Jurkat, Clone E6-1 (cell line): ENCODE measurements around the gene INSRR.
A peak's percentile ranks its signal among the peaks of the same experiment; 100 is the strongest.

Experiments used
- DNase-seq: peaks from one replicate; pipeline ENCODE4 v3.0.0-alpha.2; 2011; ENCODE audit warnings: low read depth, low spot score
- H3K4me3 ChIP-seq: 2 replicates; pipeline ENCODE4 v1.5.1; 2011; ENCODE audit warnings: mild to moderate bottlenecking, low read length, control low read depth, moderate library complexity

INSRR gene

DNA sequence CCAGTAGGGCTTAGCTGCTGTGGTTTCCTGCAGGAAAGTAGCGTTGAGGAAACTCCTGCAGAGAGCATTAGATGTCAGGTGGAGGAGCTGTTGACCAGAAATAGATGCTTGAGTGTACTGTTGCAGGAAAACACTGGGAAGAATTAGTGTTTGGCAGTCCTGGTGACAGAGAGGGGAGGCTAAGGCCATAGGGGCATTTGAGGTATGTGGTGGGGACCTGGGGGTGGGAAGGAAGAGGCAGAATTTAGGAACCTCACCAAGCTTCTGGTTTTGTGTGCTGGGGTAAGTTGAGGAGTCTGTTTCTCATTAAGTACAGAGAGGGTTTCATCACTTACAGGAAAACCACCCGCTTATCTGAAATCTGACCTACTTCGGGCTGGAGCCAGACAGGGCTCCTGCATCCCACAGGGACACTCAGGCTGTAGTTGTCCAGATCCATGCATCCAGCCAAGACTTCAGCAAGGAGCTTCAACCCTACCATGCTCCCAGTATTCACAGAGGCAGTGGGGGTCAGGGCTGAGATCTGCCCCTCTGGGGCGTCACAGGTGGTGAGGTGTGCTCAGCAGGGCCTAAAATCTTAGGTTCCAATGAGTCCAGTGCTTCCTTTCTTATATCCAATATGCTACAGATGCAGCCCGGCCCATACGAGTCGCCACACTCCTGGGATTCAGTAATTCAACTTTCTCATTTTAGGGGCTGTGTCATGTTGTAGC is 57.4 kb downstream of the INSRR start:
- no peak overlapping the region for H3K4me3 ChIP-seq
- no peak for DNase-seq

DNA sequence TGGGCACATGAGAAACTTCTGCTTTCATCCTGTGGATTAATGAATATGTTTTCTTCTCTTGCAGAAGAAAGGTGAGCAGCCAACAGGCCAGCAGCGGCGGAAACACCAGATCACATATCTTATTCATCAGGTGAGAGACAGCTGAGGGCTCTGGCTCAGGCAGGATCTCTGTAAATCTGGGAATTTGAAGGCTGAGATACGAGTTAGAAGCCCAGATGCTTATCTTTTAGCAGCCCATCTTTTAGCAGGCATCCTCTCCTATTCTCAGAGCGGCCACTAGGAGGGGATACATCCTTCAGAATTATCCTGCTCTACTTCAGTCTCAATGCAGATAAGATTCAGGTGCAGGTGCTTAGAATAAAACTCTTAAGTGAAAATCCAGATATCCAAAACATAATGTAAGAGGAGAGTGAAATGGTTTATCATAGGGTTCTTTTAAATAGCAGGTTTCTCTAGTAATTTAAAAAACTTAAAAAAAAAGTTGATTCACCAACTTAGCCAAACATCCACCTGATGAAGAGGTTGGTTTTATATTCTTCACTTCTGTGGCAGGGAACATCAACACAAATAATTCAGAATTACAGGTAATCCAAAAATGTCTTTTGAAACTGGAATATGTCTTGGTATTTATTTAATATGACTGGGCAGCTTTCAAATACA is 61.6 kb downstream of the INSRR start:
- peak; percentile 69 for DNase-seq
- no peak overlapping the region for H3K4me3 ChIP-seq

DNA sequence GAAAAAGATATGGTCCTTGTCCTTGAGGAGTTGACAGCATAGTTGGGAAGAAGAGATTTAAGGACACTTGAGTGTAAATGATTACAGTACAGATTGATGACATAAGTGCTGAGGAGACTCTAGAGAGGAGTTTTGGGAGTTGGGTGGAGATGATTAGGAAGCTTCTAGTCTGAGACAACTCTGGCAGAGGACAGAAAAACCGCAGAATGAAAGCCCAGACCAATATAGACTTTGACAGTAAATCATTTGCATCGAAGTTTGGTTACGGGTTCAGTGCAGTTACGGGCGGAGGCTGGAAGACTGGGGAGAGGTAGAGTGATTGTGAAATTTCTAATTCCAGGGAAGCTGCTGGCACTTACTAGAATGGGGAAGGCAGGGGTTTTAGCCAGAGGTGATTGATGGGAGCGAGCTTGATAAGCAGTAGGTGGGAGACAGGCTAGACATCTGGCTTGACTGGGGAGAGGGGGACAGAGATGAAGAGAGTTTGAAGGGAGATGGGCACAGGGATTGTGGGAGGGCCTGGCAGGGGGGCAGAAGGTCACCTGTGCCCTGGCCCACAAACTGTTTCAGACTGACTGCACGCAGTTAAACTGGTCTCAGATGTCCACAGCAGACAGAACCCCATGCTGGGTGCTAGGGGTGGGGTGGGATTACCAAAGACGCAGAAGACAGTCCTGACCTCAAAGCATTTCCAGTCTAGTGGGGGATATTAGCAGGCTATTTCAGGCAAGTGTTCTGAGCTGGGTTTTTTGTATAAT is 62.4 kb downstream of the INSRR start:
- no peak for DNase-seq
- H3K4me3 ChIP-seq, result no peak overlapping the region

DNA sequence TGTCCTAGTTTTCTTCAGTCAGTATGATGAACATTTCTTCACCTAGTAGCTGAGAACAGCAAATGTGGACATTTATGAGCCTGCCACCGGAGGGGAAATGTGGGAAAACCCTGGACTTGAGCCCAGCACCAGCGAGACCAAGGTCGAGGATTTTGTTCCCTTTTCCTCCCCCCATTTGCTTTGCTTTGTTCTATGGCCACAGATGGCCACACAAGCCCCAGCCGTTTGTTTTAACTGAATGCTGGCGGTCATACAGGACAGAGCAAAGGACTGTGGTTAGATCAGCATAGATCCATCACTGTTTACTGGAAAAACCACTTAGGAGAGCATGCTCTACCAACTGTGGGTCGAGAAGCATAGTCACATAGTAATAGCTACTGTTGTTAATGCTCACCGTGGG is 63.1 kb downstream of the INSRR start:
- no peak overlapping the region for H3K4me3 ChIP-seq
- no peak for DNase-seq

DNA sequence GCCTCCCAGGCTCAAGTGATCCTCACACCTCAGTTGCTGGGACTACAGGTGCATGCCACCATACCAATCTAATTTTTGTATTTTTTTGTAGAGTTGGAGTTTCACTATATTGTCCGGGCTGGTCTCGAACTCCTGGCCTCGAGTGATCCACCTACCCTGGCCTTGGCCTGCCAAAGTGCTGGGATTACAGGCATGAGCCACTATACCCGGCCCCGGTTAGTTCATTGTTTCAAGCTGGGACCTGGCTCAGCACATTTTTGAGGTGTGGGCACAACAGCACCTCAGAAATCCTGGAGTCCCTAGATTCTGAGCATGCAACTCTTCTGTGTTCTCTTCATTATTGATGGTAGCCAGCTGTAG is 63.6 kb downstream of the INSRR start:
- no peak for DNase-seq
- H3K4me3 ChIP-seq, result no peak overlapping the region

DNA sequence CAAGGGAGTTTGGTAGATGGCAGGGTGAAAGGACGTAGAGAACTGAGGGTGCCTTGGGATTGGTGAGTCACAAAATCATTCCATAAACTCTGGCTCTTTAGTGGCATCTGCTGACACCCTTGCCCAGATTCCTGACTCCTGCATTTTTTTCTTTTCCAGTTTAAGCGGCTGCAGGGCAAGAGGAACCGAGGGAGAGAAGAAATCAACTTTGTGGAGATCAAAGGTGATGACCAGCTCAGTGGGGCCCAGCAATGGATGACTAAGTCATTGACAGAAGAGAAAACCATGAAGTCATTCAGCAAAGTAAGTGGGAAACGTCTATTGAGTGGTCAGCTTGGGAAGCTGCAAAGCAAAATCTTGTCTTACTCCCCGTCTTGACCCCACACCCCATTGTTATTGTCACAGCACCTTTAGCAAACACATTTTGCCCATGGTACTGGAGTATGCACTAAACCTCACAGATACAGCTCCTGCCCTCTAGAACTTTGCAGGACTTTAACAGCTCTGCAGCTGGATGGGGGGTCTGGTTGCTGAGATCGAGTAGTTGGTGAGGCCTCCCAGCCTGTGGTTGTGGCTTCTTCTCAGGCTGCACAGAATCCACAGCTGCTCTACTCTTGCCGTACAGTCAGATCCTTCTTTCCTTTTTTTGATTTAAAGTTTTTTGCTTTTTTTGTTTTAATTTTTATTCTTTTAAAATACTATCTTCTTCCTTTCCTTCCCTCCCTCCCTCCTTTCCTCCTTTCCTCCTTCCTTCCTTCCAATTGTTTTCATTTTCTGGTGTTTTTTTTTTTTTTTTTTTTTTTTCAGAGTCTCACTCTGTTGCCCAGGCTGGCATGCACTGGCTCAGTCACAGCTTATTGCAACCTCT is 64.2 kb downstream of the INSRR start:
- DNase-seq, result peak; percentile 68
- no peak overlapping the region for H3K4me3 ChIP-seq
